ENCODE results near the gene ACIN1. TPM values are rescaled to one million over a fixed set of nuclear protein-coding genes. Genes with fewer than 3 reads are reported as not detected.

Gene ACIN1
- total and polyA plus RNA-seq, 2 of the 13 experiments (the other 11 are each of a cell fraction or from before 2014, with no cell fraction given) = 165 to 183 TPM

DNA sequence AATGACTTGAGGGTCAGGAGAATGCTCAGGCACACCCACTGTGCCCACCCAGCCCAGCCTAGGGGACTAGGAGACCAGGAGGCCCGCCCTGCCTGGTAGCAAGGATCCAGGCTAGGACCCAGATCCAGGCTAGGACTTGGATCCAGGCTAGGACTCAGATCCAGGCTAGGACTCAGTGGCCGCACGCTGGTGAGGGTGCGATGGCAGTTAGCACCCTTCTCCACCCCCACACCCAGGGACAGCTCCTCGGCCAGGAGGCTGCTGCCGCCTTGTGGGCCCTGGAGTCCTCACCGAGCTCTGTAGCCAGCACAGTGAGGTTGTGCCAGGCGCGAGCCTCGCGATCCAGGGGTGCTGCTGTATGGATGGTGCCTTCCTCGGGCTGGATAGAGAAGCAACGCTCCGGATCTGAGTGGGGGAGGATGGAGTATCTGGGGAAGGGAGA is 42.7 kb downstream of the ACIN1 start (continued):
- TF ChIP-seq ZNF891 (CRISPR knock-in tag; IDR thresholded peaks at IDR 0.05) (no peak), SRSF1 (optimal IDR thresholded peaks at IDR 0.05; ENCODE audit: low read depth, low read length) (no peak), ARID4A (CRISPR knock-in tag; IDR thresholded peaks at IDR 0.05; ENCODE audit: borderline replicate concordance) (0 out of 2 replicates have a peak, but pooled peaks have one; percentile 34), MIXL1 (CRISPR knock-in tag; IDR thresholded peaks at IDR 0.05) (peak; percentile 38; the same call in 1 of the 2 replicates), POGK (CRISPR knock-in tag; conservative IDR thresholded peaks at IDR 0.05) (0 out of 2 replicates have a peak, but pooled peaks have one; percentile 30), ZNF34 (CRISPR knock-in tag; IDR thresholded peaks at IDR 0.05; ENCODE audit: borderline replicate concordance) (no peak), ZNF543 (CRISPR knock-in tag; IDR thresholded peaks at IDR 0.05) (no peak), GMEB2 (CRISPR knock-in tag; IDR thresholded peaks at IDR 0.05; ENCODE audit: low read depth) (no peak), PHF5A (CRISPR knock-in tag; IDR thresholded peaks at IDR 0.05; ENCODE audit: low read depth, unreplicated experiment) (no peak), RXRA (CRISPR knock-in tag; IDR thresholded peaks at IDR 0.05) (no peak), PPARG (CRISPR knock-in tag; conservative IDR thresholded peaks at IDR 0.05) (no peak), SALL1 (CRISPR knock-in tag; IDR thresholded peaks at IDR 0.05) (peak; percentile 50; the same call in 1 of the 2 replicates), ZMYM3 (CRISPR knock-in tag; IDR thresholded peaks at IDR 0.05) (no peak), MEIS1 (CRISPR knock-in tag; IDR thresholded peaks at IDR 0.05; ENCODE audit: borderline replicate concordance) (peak; percentile 30; the same call in 1 of the 2 replicates), TCF7L2 (IDR thresholded peaks at IDR 0.05; ENCODE audit: low read depth, low read length) (no peak), GABPB1 (CRISPR knock-in tag; IDR thresholded peaks at IDR 0.05) (peak; percentile 48; the same call in 1 of the 2 replicates), ZNF251 (CRISPR knock-in tag; IDR thresholded peaks at IDR 0.05) (peak; percentile 72; the same call in 1 of the 2 replicates), RFX1 (IDR thresholded peaks at IDR 0.05) (peak; percentile 9; the same call in 1 of the 2 replicates), ZNF691 (CRISPR knock-in tag; IDR thresholded peaks at IDR 0.05; ENCODE audit: borderline replicate concordance, low read depth) (0 out of 2 replicates have a peak, but pooled peaks have one; percentile 84), E2F2 (CRISPR knock-in tag; IDR thresholded peaks at IDR 0.05; ENCODE audit: borderline replicate concordance) (no peak), ZFP1 (CRISPR knock-in tag; IDR thresholded peaks at IDR 0.05) (no peak)

Measured in HepG2 (cell line).